Hindlimb muscle (tissue), 1 donor: ENCODE results near the gene ERC1. TPM values are rescaled to one million over a fixed set of nuclear protein-coding genes. Genes with fewer than 3 reads are reported as not detected.
A peak's percentile ranks its signal among the peaks of the same experiment; 100 is the strongest.
"Not testable (repeated sequence)": the region's sequence is repeated elsewhere in the genome, so short reads cannot be mapped to it uniquely, and the experiment has no call there.

Experiments
- DNase-seq: peaks from one replicate; pipeline ENCODE4 v3.0.0-alpha.2; 2013
- polyA plus RNA-seq: library from polyadenylated mRNA; unstranded; fragments of 120-200 nt; gene quantifications from one replicate; pipeline ENCODE4 v1.2.1, GENCODE V29; 2013; ENCODE audit not compliant: insufficient read length

ERC1 gene
- polyA plus RNA-seq, 1 donor, result 24.1 TPM

- no peak for DNase-seq
These were observed 87.0 kb downstream of the ERC1 start for GRCh38 chr12:1078002-1078401.

GRCh38 chr12:1080520-1081223 lies 89.6 kb downstream of the ERC1 start:
- DNase-seq, result no peak

GRCh38 chr12:1083151-1083888 lies 92.3 kb downstream of the ERC1 start:
- DNase-seq, result no peak

- no peak for DNase-seq
These were observed 92.9 kb downstream of the ERC1 start for GRCh38 chr12:1083889-1084262.

GRCh38 chr12:1091350-1091749 lies 100.3 kb downstream of the ERC1 start:
- no peak for DNase-seq

GRCh38 chr12:1093166-1093751 lies 102.2 kb downstream of the ERC1 start:
- peak; percentile 45 for DNase-seq

- no peak for DNase-seq
These were observed 103.7 kb downstream of the ERC1 start for GRCh38 chr12:1094714-1095113.

- no peak for DNase-seq
These were observed 108.1 kb downstream of the ERC1 start for GRCh38 chr12:1099158-1099557.

GRCh38 chr12:1099618-1100017 lies 108.6 kb downstream of the ERC1 start:
- DNase-seq, result not testable (repeated sequence)

GRCh38 chr12:1102115-1102514 lies 111.1 kb downstream of the ERC1 start:
- DNase-seq, result no peak

- no peak for DNase-seq
These were observed 111.9 kb downstream of the ERC1 start for GRCh38 chr12:1102791-1103450.

GRCh38 chr12:1103632-1104031 lies 112.6 kb downstream of the ERC1 start:
- DNase-seq, result no peak

- DNase-seq, result no peak
These were observed 113.2 kb downstream of the ERC1 start for GRCh38 chr12:1104088-1104800.

GRCh38 chr12:1107669-1108068 lies 116.6 kb downstream of the ERC1 start:
- DNase-seq, result no peak

GRCh38 chr12:1108276-1108675 lies 117.3 kb downstream of the ERC1 start:
- no peak for DNase-seq

GRCh38 chr12:1115484-1116231 lies 124.6 kb downstream of the ERC1 start:
- no peak for DNase-seq

- no peak for DNase-seq
These were observed 126.3 kb downstream of the ERC1 start for GRCh38 chr12:1117371-1117770.

- peak; percentile 76 for DNase-seq
These were observed 127.0 kb downstream of the ERC1 start for GRCh38 chr12:1117970-1118563.

- DNase-seq, result no peak
These were observed 131.8 kb downstream of the ERC1 start for GRCh38 chr12:1122786-1123185.

- no peak for DNase-seq
These were observed 135.1 kb downstream of the ERC1 start for GRCh38 chr12:1126091-1126490.

- DNase-seq, result no peak
These were observed 136.0 kb downstream of the ERC1 start for GRCh38 chr12:1127021-1127420.
